H1 (cell line): Measurements from ENCODE around the gene TGM3. TPM values are rescaled to one million over a fixed set of nuclear protein-coding genes. Genes with fewer than 3 reads are reported as not detected.

Source experiments
- BRCA1 ChIP-seq: IDR thresholded peaks from 2 replicates; pipeline ENCODE4 v1.6.1; 2012; ENCODE audit warnings: low read depth, low read length, improper control_type of control experiment
- polyA plus RNA-seq, 7 experiments: library from polyadenylated mRNA; depleted of rRNA in 3 of 7; stranded (reverse) in 5 of 7; unstranded in 2 of 7; fragments of >200 nt in 5 of 7; fragments of 200-250 nt in 2 of 7; gene quantifications; 1 replicate in 5 of 7; 2 replicates in 1 of 7; 4 replicates in 1 of 7; pipeline versions ENCODE4 v1.2.1 to v1.2.3, GENCODE V29; 2011 to 2013; ENCODE audit warnings: missing spikeins in 2 of 7, mixed read lengths in 2 of 7
- total RNA-seq: library from RNA; stranded (reverse); fragmentation: NEBNext Ultra II Directional; extraction: Animal tissue kit (Norgen Biotek cat#: 25700); gene quantifications from 2 replicates; pipeline ENCODE4 v1.2.1, GENCODE V29; 2021

The TGM3 gene
- total and polyA plus RNA-seq, 2 of the 8 experiments (the other 6 are each of a cell fraction or from before 2014, with no cell fraction given): 0.12 TPM; not detected in 1

DNA sequence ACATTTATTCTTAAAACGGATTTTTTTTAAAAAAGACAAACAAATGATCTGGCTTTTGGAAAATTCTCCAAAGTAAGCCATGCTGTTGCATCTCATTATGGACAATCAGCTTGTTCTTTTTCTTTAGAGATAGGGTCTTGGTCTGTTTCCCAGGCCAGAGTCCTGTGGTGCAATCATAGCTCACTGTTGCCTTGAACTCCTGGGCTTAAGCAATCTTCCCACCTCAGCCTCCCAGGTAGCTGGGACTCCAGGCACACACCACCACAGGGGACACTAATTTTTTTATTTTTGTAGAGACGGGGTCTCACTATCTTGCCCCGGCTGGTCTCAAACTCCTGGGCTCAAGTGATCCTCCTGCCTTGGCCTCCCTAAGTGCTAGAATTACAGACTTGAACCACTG is 45.9 kb upstream of the TGM3 start (continued):
- TF ChIP-seq BRCA1: no peak
- TF ChIP-seq, all 59 proteins: peak for 0
